ENCODE results near the gene CDX1. TPM values are rescaled to one million over a fixed set of nuclear protein-coding genes. Genes with fewer than 3 reads are reported as not detected.

The CDX1 gene
- polyA plus RNA-seq, 3 donors: 0.12 to 0.34 TPM; not detected in 1

GRCh38 chr5:150189728-150190502 lies 23.3 kb downstream of the CDX1 start, which contains the start of gene SLC6A7:
TSS of gene SLC6A7 (plus strand) at chr5:150190062. CDS start at chr5:150190328, 266 bp downstream.
- WGBS, 3 donors: 5 to 7% (median 7%) methylated on average over 49 to 58 of the region's 58 CpGs

GRCh38 chr5:150190503-150190979 lies 24.0 kb downstream of the CDX1 start:
- H3K27ac ChIP-seq (ENCODE audit: low read depth, low read length): no peak overlapping the region
- 53 to 61% (median 53%) methylated on average over 15 to 16 of the region's 16 CpGs for WGBS, 3 donors

More at GRCh38 chr5:150189728-150190502, 23.3 kb downstream of the CDX1 start, which contains the start of gene SLC6A7:
- no peak within 1 kb of the TSS for H3K27ac ChIP-seq (ENCODE audit: low read depth, low read length)

GRCh38 chr5:150190987-150191386 lies 24.4 kb downstream of the CDX1 start:
- WGBS, 3 donors: 36 to 50% (median 40%) methylated on average over 2 of the region's 2 CpGs
- H3K27ac ChIP-seq (ENCODE audit: low read depth, low read length): no peak overlapping the region

- H3K27ac ChIP-seq (ENCODE audit: low read depth, low read length): no peak overlapping the region
- WGBS, 3 donors: 73 to 83% (median 77%) methylated on average over 4 of the region's 4 CpGs
These were observed 25.9 kb downstream of the CDX1 start for GRCh38 chr5:150192462-150192861.

GRCh38 chr5:150195736-150196485 lies 29.3 kb downstream of the CDX1 start:
- no peak overlapping the region for H3K27ac ChIP-seq (ENCODE audit: low read depth, low read length)
- 57 to 83% (median 81%) methylated on average over 9 of the region's 9 CpGs for WGBS, 3 donors

GRCh38 chr5:150196514-150196913 lies 29.9 kb downstream of the CDX1 start:
- WGBS, 3 donors: 67 to 74% (median 70%) methylated on average over 5 of the region's 5 CpGs
- no peak overlapping the region for H3K27ac ChIP-seq (ENCODE audit: low read depth, low read length)

GRCh38 chr5:150196986-150197385 lies 30.4 kb downstream of the CDX1 start:
- no peak overlapping the region for H3K27ac ChIP-seq (ENCODE audit: low read depth, low read length)
- WGBS, 3 donors: 95 to 97% (median 96%) methylated on average over 16 of the region's 16 CpGs

GRCh38 chr5:150197476-150197875 lies 30.9 kb downstream of the CDX1 start:
- H3K27ac ChIP-seq (ENCODE audit: low read depth, low read length): no peak overlapping the region
- 89 to 93% (median 92%) methylated on average over 1 of the region's 1 CpG for WGBS, 3 donors

- 95 to 98% (median 97%) methylated on average over 10 of the region's 10 CpGs for WGBS, 3 donors
- H3K27ac ChIP-seq (ENCODE audit: low read depth, low read length): no peak overlapping the region
These were observed 35.9 kb downstream of the CDX1 start for GRCh38 chr5:150202501-150202900.

- H3K27ac ChIP-seq (ENCODE audit: low read depth, low read length): no peak overlapping the region
- WGBS, 3 donors: 68 to 81% (median 81%) methylated on average over 12 of the region's 12 CpGs
These were observed 37.4 kb downstream of the CDX1 start for GRCh38 chr5:150203832-150204589.

GRCh38 chr5:150204590-150204960 lies 38.0 kb downstream of the CDX1 start:
- 82 to 92% (median 89%) methylated on average over 11 to 13 of the region's 13 CpGs for WGBS, 3 donors
- H3K27ac ChIP-seq (ENCODE audit: low read depth, low read length): no peak overlapping the region

GRCh38 chr5:150206098-150206778 lies 39.7 kb downstream of the CDX1 start:
- no peak overlapping the region for H3K27ac ChIP-seq (ENCODE audit: low read depth, low read length)
- WGBS, 3 donors: 79 to 83% (median 82%) methylated on average over 6 of the region's 6 CpGs

GRCh38 chr5:150206779-150207115 lies 40.2 kb downstream of the CDX1 start:
- 89 to 94% (median 90%) methylated on average over 6 of the region's 6 CpGs for WGBS, 3 donors
- no peak overlapping the region for H3K27ac ChIP-seq (ENCODE audit: low read depth, low read length)

GRCh38 chr5:150208187-150209098 lies 41.9 kb downstream of the CDX1 start:
- H3K27ac ChIP-seq (ENCODE audit: low read depth, low read length): no peak overlapping the region
- 72 to 78% (median 73%) methylated on average over 19 of the region's 19 CpGs for WGBS, 3 donors

- 45 to 76% (median 49%) methylated on average over 21 of the region's 21 CpGs for WGBS, 3 donors
- H3K27ac ChIP-seq (ENCODE audit: low read depth, low read length): no peak overlapping the region
These were observed 42.6 kb downstream of the CDX1 start for GRCh38 chr5:150209099-150209635.

GRCh38 chr5:150210644-150211043 lies 44.1 kb downstream of the CDX1 start:
- WGBS, 3 donors: 85 to 90% (median 86%) methylated on average over 6 of the region's 6 CpGs
- no peak overlapping the region for H3K27ac ChIP-seq (ENCODE audit: low read depth, low read length)
